AG09309 (cell line): ENCODE results near the gene RASGRP4.

Experiments
- DNase-seq: peaks from one replicate; pipeline ENCODE4 v3.0.0-alpha.2; 2010; ENCODE audit warnings: low read depth
- H3K4me3 ChIP-seq: 2 replicates; pipeline ENCODE4 v1.5.1; 2011; ENCODE audit warnings: mild to moderate bottlenecking, low read depth, low read length, moderate library complexity; ENCODE audit not compliant: control insufficient read depth
- TF ChIP-seq, protein P1 (sequence below): IDR thresholded peaks from 2 replicates; pipeline ENCODE4 v1.5.1; 2011; ENCODE audit warnings: mild to moderate bottlenecking, low read depth, low read length, inconsistent platforms; ENCODE audit not compliant: insufficient read depth, control insufficient read depth; ENCODE audit errors: missing control alignments

Gene RASGRP4

DNA sequence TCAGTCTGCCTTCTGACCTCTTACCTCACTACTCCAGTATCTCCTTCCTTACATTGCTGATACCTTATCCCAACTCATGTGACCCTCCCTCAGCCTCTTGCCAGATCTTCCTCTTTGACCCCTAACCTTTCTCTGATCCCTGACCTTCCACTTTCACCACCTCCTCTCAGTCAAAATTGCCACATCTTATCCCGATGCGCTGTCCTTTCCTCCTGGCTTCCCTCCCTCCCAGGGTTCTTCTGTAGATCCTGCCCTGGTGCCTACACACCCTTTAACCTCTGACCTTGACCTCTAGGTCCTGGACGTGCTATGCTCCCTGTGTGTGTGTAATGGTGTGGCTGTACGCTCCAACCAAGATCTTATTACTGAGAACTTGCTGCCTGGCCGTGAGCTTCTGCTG lies 31.2 kb upstream of the RASGRP4 start:
- DNase-seq = no peak
- TF ChIP-seq, protein P1, sequence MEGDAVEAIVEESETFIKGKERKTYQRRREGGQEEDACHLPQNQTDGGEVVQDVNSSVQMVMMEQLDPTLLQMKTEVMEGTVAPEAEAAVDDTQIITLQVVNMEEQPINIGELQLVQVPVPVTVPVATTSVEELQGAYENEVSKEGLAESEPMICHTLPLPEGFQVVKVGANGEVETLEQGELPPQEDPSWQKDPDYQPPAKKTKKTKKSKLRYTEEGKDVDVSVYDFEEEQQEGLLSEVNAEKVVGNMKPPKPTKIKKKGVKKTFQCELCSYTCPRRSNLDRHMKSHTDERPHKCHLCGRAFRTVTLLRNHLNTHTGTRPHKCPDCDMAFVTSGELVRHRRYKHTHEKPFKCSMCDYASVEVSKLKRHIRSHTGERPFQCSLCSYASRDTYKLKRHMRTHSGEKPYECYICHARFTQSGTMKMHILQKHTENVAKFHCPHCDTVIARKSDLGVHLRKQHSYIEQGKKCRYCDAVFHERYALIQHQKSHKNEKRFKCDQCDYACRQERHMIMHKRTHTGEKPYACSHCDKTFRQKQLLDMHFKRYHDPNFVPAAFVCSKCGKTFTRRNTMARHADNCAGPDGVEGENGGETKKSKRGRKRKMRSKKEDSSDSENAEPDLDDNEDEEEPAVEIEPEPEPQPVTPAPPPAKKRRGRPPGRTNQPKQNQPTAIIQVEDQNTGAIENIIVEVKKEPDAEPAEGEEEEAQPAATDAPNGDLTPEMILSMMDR = no peak
- H3K4me3 ChIP-seq = no peak overlapping the region

GRCh38 chr19:38455031-38455430 lies 29.0 kb upstream of the RASGRP4 start:
- no peak for DNase-seq
- TF ChIP-seq, protein P1 = no peak
- no peak overlapping the region for H3K4me3 ChIP-seq

- TF ChIP-seq, protein P1 = no peak
- no peak overlapping the region for H3K4me3 ChIP-seq
- no peak for DNase-seq
Observed at GRCh38 chr19:38453596-38453995, 27.6 kb upstream of the RASGRP4 start.

GRCh38 chr19:38452430-38453366 lies 26.7 kb upstream of the RASGRP4 start:
- no peak for DNase-seq

DNA sequence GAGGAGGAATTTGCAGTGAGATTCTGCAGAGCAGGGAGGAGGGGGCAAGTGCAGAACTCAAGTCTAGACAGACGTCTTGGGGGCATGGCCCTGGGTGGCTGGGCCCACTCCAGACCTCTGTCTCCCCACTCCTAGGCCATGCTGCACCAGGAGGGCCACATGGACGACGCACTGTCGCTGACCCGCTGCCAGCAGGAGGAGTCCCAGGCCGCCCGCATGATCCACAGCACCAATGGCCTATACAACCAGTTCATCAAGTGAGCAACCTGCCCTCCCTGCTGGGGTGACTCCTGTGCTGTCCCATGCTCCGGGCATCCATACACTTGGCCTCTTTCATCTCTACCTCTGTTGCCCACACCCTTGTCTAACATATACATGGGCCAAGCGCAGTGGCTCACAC lies 25.6 kb upstream of the RASGRP4 start:
- no peak overlapping the region for H3K4me3 ChIP-seq
- TF ChIP-seq, protein P1 = no peak
- no peak for DNase-seq

More at GRCh38 chr19:38452430-38453366, 26.7 kb upstream of the RASGRP4 start:
- TF ChIP-seq, protein P1 = no peak
- no peak overlapping the region for H3K4me3 ChIP-seq

GRCh38 chr19:38451036-38451435 lies 25.0 kb upstream of the RASGRP4 start:
- TF ChIP-seq, protein P1 = no peak
- DNase-seq = no peak
- no peak overlapping the region for H3K4me3 ChIP-seq
